Activated CD8-positive, alpha-beta memory T cell treated with anti-CD3 and anti-CD28 coated beads, Interleukin-2, amount 50 U/mL, for 48 hours (primary cell): ENCODE measurements around the gene TNF.
"Not testable (repeated sequence)": the region's sequence is repeated elsewhere in the genome, so short reads cannot be mapped to it uniquely, and the experiment has no call there.

Experiments
- DNase-seq: peaks from one replicate; pipeline ENCODE4 v3.0.0-alpha.2; 2020

Gene TNF

DNA sequence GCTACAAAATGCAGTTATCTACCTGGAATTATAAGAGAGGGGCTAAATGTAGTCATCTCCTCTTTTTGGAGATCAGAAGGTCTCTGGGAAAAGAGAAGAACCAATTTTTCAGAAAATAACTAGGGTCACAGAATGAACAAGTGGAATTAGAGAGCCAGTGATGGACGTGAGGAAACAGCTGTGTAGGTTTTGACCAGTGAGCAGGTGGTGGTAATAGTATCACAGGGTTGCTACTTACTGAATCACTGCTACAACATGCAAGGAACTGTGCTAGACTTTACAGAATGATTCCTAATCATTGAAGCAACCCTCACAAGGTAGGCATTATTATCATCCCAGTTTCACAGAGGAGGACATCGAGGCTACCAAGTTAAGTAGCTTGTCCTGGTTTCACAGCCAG is 30.7 kb upstream of the TNF start:
- no peak for DNase-seq

DNA sequence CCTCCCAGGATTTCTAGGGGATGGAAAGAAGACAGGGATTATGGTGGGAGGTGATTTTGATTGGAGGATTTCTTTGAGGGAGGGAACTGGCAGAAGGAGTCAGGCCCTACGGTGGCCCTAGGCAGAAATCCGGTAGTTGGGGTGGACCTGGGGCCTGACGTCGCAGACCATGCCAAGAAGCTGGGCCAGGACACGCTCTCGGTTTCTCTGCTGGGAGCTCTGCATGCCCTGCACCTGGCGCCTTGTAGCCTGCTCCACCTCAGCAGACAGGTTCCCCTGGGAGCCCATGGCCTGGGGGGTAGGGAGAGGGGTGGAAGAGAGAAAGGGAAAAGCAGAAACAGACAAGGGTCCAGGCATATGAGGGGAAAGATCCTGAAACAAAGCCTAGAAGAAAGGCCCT is 30.1 kb upstream of the TNF start:
- DNase-seq = no peak

DNA sequence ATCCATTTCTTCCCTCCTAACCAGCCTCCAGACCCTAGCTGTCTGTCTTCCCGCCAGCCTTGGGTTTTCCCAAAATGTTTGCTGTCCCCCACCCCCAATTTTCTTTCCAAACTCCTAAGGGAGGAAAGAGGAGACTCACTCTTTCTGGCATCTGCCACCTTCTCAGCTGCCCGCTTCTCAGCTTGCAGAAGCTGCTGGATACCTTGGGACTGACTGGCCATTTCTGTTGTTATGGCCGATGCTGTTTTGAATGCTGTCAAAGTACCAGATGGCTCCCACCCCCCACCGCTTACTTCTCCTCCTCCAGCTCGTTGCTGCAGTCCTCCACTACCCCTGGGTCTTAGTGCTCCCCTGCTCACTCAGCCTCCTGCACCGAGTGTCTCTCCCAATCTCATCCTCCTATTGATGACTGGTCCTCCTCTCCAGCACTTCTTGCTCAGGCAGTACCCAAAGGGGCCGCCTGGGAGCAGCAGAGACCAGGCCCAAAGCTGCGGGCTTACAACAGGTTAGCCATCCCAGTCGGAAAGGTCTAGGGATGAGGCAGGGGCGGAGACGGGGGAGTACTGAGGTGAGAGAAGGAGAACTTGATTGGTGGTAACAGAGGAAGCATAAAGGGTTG is 28.9 kb upstream of the TNF start, which contains the start of gene ATP6V1G2:
TSS of gene ATP6V1G2 (minus strand) at position 270 of the 619 bp plus-strand sequence. CDS start at position 221, 49 bp downstream.
- peak; percentile 92 for DNase-seq

DNA sequence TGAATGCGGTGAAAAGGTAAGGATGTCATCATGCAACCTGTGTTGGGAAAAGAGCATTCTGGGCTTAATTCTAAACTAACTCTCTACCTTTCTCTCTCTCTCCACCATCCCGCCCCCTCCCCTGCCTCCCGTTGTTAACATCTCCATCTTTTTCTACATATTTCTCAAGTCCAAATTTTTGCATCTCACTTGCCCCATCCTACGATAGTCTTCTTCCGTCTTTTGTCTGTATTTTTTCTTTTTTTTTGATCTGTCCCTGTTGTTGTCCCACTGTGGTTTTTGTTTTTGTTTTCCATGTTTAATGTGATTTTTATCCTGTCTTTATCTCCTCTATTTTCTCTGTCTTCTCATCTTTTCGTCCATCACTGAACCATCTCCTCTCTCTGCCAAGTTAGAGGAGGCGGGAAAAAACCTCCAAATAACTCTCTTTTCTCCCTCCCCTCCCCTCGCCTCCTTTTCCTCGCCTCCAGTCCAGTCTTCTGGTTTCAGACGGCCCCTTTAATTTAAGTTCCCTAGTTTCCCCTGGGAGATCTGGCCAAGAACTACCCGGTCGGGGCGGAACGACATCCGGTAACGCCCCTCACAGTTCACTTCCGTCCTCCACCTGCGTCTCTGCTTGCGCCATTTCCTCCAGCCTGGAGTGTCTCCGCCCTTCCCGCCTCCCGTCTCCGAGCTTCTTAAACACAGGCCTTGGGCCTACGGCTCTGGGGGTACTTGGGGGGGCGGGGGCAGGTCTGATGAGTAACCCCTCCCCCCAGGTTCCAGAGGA is 28.2 kb upstream of the TNF start, which contains the start of gene NFKBIL1:
TSS of gene NFKBIL1 (plus strand) at position 651 of the 769 bp plus-strand sequence. CDS start at position 738, 87 bp downstream.
- peak; percentile 91 for DNase-seq

DNA sequence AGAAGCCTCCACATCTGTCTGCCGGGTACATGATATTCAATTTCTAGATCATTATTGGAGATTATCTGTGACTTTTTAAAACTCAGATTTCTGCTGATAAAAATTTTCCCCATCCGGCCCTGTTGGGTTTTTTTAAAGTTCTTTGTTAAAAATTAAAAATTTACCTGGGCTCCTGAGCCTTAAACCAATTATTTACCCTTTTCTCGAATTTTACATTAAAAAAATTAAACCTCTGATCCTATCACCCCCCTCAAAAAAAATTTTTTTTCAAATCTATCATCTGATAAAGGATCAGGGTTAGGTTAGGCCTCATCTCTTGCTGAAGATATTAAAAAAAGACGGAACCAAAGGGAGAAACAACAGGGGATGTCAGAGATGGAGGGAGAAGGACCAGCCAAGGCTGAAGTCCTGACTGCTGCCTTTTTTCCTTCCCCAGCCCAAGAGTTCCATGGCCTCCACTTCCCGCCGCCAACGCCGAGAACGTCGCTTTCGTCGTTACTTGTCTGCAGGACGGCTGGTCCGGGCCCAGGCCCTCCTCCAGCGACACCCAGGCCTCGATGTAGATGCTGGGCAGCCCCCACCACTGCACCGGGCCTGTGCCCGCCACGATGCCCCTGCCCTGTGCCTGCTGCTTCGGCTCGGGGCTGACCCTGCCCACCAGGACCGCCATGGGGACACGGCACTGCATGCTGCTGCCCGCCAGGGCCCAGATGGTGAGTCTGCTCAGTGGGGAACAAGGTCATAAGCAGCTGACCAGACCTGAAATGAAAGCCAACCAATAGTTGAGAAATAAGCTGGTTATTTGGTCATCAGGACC is 27.4 kb upstream of the TNF start:
- no peak for DNase-seq

DNA sequence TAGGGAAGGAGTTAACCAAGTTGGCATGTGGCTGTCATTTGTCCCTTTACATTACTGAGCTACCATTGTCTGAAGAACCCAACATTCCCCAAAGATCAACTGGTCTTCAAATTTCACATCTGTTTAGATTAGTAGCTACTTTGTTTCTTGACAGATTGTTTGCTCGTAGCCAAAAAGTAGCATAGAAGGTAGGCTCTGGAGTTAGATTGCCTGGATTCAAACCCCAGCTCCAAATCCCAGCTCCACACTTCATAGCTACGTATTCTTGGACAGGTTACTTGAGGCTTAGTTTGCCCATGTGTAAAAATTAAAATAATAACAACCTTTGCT is 26.9 kb upstream of the TNF start:
- no peak for DNase-seq

DNA sequence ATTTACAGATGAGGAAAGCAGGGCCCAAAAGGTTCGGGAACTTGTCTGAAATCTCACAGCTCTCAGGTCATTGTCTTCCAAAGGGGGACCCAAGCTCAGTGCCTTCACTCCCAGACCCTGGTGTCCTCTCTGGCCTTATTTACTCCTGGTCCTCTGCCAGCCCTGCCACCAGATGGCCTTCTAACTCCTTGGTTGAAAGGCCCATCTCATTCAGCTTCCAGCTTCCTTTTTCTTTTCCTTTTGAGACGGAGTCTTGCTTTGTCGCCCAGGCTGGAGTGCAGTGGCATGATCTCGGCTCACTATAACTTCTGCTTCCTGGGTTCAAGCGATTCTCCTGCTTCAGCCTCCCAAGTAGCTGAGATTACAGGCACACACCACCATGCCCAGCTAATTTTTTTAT is 24.0 kb upstream of the TNF start:
- DNase-seq = not testable (repeated sequence)

DNA sequence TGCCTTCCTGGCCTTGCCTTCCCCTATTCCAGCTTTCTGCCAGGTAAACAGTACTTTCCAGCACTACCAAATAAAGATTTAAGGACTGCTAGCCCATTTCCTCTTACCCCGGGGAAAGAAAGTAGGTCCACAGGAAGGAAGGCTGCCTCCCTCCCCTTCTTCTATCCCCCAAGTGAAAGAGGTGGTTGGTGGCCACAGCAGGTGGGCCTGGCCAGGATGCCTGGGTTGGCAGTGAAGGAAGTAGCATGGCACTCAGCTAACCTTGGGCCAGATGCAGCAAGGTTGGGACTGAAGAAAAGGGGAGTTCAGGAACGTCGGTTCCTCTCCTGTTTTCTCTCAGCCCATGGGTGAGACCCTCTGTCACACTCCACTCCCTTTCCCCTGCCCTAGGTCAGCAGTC is 19.1 kb upstream of the TNF start:
- no peak for DNase-seq

DNA sequence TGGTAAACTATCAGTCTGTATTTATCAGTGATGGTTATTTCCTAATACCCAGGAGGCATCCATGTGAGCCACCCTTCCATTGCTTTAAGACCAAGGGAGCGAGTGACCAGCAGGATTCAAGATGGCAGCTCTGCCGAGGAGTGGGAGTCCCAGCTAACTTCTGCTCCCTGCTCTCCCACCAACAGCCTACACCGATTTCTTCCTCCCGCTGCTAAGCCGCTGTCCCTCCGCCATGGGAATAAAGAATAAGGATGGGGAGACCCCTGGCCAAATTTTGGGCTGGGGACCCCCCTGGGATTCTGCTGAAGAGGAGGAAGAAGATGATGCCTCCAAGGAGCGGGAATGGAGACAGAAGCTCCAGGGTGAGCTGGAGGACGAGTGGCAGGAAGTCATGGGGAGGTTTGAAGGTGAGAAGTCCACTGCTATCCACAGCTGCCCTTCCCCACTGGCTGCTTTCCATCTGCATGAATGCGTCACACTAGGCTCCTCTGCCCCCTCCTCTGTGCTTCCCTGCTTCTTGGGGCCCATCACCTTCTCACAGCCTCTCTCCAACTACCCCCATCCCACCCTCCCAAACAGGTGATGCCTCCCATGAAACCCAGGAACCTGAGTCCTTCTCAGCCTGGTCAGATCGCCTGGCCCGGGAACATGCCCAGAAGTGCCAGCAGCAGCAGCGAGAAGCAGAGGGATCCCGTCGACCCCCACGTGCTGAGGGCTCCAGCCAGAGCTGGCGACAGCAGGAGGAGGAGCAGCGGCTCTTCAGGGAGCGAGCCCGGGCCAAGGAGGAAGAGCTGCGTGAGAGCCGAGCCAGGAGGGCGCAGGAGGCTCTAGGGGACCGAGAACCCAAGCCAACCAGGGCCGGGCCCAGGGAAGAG is 17.7 kb upstream of the TNF start:
- DNase-seq = no peak

DNA sequence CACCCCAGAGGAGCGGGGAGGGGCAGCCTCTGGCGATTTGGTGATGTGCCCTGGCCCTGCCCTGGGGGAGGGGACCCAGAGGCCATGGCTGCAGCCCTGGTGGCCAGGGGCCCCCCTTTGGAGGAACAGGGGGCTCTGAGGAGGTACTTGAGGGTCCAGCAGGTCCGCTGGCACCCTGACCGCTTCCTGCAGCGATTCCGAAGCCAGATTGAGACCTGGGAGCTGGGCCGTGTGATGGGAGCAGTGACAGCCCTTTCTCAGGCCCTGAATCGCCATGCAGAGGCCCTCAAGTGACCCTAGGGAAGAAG is 17.1 kb upstream of the TNF start:
- no peak for DNase-seq

DNA sequence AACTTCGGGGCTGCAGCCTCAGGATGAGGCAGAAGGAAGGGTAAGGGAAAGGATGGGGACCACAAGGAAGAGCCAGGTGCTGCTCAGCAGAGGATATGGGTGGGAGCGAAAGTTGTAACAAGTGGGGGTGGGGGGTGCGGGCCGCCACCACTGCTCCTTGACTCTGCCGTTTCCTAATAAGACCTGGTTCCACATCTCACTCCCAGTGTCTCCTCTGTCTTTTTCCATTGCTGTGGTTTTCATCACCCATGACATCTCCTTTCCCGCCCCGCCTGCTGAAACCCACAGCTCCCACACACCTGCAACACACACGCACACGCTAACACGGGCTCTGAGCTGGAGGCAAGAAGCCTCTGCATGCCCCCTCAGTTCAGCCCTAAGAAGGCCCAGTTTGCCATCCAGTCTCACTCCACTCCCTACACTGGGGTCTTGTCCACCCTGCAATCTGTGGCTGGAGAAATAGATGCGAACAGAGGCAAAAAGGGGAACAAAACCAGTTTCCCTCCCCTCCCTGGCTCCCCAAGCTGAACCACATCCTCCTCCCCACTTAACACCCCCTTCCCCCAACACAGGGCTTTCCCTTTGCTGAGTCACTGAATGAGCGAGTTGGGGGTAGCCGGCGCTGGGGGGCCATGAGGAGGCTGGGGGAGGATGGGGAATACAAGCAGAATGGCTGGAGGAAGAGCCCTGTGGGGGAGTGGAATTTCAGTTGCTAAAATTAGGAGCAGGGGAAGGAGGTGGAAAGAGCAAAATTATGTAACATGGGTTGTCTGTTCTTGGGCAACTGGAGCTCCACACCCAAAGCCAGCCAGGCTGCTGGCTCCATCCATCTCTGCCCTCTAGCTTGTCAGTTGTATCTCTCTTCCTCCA is 16.5 kb upstream of the TNF start:
- peak; percentile 77 for DNase-seq

DNA sequence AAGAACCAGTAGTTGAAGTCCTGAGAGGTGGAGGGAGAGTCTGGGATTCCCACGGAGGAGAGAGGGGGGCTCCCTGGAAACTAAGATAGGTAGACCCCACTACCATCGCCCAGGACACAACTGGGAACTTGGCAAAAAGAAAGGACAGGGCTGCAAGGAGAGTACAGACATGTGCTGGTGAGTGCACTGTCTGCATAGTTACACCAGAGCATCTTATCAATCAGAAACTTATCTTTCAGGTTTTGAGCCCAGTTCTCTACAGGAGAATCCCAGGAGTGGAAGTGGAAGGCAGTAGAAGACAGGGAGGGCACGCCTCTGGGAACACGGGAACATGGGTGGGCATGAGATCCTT is 15.8 kb upstream of the TNF start:
- no peak for DNase-seq

DNA sequence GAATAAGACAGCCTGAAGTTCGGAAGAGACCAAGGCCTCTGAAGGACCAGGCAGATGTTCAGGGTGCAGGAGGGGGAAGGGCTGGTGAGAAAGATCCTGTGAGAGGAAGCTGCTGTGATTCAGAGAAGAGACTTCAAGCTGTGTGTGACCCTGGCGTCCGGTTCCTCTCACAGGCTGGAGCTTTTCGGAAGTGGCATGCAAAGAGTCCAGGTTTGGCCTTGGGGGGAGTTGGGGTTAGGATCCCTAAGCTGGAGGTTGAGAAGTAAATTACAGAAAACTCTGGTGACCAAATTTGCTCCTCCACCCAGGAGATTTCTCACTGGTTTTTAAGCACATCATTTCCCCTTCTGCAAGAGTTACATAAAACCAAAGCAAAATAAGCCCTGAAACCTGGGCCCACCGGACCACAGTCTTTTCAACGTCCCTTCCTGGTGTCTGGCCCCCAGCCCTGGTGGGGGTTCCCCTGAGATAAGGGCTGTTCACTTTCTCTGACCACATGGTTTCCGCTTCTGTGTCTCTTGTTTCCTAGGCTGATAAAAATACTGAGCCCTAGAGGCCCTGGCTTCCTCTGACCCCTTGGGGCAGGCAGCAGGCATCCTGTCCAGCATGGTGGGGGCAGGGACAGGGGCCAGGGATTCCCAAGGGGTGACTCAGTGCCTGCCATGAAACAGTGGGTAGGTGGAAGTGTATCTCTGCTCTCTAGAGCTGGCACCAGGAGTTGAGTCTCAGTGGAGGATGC is 15.2 kb upstream of the TNF start:
- DNase-seq = peak; percentile 77

DNA sequence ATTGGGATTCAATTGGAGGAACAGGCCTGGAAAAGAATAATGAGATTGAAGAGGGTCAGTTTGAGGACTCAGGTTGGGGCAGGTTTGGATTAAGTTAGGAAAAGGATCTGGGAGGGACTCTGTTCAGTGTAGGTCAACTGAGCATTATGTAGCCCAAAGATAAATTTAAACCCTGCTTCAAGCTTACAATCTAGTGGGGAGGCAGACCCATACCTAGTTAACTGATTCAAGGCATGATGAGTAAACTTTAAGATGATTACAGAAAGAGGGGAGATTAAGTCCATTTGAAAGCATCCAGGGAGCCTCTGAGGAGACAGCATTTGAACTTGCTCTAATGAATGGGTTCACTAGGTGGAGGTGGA is 14.7 kb upstream of the TNF start:
- no peak for DNase-seq

DNA sequence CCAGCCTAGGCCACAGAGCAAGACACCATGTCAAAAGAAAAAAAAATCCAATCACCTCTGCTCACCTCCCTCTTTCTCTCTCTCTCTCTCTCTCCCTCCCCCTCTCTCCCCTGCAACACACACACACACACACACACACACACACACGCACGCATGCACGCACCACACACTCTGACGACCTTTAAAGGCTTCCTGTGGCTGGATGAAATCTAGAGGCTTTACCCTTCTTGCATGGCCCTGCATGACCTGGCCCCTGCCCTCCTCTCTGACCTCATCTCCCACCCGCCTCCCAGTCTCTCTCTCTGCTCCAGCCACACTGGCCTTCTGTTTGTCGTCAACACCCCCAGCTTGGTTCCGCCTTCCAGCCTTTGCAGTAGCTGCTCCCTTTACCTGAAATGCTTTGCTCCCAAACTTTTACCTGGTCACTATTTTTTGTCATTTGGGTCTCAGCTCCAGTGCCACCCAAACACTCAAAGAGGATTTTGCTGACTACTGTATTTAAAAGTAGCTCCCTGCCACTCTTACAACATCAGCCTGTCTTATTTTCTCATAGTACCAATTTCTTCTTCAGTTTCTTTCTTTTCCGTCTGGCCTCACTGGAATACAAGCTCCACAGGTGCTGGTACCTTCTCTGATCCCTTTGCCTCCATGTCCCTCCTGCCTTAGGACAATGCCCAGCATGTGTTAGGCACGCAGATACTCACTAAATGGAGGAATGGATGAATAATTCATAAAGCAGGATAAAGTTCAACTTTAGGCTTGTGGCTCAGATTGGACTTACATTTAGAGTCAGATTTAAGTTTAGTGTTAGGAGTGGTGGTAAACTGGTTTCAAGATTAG is 7.6 kb upstream of the TNF start:
- no peak for DNase-seq

DNA sequence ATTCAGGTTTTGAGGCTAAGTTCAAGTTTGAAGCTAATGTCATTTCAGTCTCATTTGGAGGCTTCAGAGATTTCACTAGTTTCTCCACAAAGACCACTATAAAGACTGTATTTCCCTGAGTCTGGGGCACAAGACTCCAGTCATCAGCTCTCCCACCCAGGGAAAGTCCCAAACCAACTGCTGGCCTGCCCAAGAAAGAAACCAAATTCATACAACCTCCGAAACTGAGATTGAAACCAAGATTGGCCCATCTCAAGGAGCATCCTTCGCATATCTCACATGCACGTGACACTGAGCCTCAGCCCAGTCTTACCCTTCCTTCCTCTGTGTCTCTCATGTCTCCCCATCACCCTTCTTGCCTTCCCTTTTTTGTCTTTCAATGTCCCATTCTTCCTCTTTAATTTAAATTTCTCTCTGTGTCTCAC is 6.8 kb upstream of the TNF start:
- no peak for DNase-seq

DNA sequence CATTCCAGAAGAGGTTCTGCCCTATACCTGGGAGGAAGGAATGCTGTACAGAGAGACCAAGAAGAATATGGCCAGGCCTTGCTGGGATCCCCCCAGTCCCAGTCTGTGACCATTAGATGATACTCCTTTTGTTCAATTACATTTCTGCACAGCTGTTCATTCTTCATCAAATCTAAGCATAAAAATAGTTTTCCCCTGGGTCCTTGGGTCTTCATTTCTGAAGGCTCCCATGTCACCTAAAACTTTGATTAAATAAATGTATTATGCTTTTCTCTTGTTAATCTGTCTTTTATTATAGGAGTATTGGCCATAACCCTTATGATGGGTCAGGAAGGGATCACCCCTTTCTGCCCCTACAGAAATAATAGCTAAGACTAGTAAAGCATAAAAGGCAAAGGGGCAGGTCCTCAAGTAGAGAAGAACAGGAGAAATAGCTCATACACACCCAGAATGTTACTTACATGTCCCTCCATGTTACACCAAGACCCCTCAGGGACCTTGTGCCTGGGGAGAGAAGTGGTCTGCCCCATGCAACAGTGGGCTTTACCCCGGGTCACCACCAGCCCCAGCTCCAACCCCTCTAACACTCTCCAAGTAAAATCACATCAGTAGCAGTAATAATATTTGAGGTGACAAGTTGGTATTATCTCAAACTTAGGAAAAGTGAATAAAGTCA is 5.4 kb upstream of the TNF start:
- no peak for DNase-seq

DNA sequence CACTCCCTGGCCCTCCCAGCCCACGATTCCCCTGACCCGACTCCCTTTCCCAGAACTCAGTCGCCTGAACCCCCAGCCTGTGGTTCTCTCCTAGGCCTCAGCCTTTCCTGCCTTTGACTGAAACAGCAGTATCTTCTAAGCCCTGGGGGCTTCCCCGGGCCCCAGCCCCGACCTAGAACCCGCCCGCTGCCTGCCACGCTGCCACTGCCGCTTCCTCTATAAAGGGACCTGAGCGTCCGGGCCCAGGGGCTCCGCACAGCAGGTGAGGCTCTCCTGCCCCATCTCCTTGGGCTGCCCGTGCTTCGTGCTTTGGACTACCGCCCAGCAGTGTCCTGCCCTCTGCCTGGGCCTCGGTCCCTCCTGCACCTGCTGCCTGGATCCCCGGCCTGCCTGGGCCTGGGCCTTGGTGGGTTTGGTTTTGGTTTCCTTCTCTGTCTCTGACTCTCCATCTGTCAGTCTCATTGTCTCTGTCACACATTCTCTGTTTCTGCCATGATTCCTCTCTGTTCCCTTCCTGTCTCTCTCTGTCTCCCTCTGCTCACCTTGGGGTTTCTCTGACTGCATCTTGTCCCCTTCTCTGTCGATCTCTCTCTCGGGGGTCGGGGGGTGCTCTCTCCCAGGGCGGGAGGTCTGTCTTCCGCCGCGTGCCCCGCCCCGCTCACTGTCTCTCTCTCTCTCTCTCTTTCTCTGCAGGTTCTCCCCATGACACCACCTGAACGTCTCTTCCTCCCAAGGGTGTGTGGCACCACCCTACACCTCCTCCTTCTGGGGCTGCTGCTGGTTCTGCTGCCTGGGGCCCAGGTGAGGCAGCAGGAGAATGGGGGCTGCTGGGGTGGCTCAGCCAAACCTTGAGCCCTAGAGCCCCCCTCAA is 3.1 kb upstream of the TNF start, which contains the start of gene LTA:
TSS of gene LTA (plus strand) at position 249 of the 871 bp plus-strand sequence. CDS start at position 703, 454 bp downstream.
- DNase-seq = peak; percentile 92
